MM.1S (cell line): ENCODE data around the gene GLT8D2.

Experiments
- CTCF ChIP-seq: fragments of 300-600 bp; sonication (generic); IDR thresholded peaks from 2 replicates; pipeline ENCODE4 v1.5.1; 2016; ENCODE audit warnings: antibody characterized with exemption, low read length, mixed read lengths
- EZH2phosphoT487 ChIP-seq: fragments of 300-600 bp; sonication (generic); IDR thresholded peaks from 2 replicates; pipeline ENCODE4 v1.6.1; 2018; ENCODE audit warnings: antibody characterized with exemption, low read length

GRCh38 chr12:104054681-104055346, 4.8 kb upstream of the GLT8D2 start:
- TF ChIP-seq EZH2phosphoT487 = no peak
- TF ChIP-seq CTCF = no peak
